CD4-positive, alpha-beta memory T cell (primary cell): ENCODE measurements around the gene COL17A1. TPM values are rescaled to one million over a fixed set of nuclear protein-coding genes. Genes with fewer than 3 reads are reported as not detected.
A peak's percentile ranks its signal among the peaks of the same experiment; 100 is the strongest.

Experiments used
- CTCF ChIA-PET: fragments of 350-600 bp; sonication (Branson Sonifier 250); formaldehyde crosslinking; loops from one replicate; lab custom pipeline; 2021; ENCODE audit warnings: inconsistent platforms; ENCODE audit not compliant: partially characterized antibody; lab: Charles Lee
- POLR2A ChIA-PET: fragments of 350-600 bp; sonication (Branson Sonifier 250); formaldehyde crosslinking; loops from one replicate; lab custom pipeline; 2021; ENCODE audit not compliant: partially characterized antibody; lab: Charles Lee
- DNase-seq, 5 donors: peaks; one replicate each; pipeline versions ENCODE4 v3.0.0 to v3.0.0-alpha.2; 2020 to 2022; ENCODE audit warnings: mixed read lengths in 1 of 5
- H3K27ac ChIP-seq: one replicate; pipeline ENCODE4 v1.7.0; 2013; ENCODE audit warnings: low read depth, low read length
- H3K27me3 ChIP-seq: 2 replicates; pipeline ENCODE4 v1.7.0; 2013; ENCODE audit warnings: mild to moderate bottlenecking, low read length, moderate library complexity; ENCODE audit not compliant: insufficient read depth
- H3K36me3 ChIP-seq: 2 replicates; pipeline ENCODE4 v1.7.0; 2013; ENCODE audit warnings: mild to moderate bottlenecking, low read length, moderate library complexity; ENCODE audit not compliant: insufficient read depth
- H3K4me1 ChIP-seq: 2 replicates; pipeline ENCODE4 v1.7.0; 2013; ENCODE audit warnings: mild to moderate bottlenecking, low read length, moderate library complexity; ENCODE audit not compliant: insufficient read depth
- H3K4me3 ChIP-seq, 2 donors: one replicate each; pipeline ENCODE4 v1.7.0; 2013; ENCODE audit warnings: low read length in 2 of 2, mild to moderate bottlenecking in 1 of 2
- H3K9me3 ChIP-seq, 2 donors: one replicate each; pipeline ENCODE4 v1.7.0; 2013; ENCODE audit warnings: low read length in 2 of 2, control low read depth in 1 of 2; ENCODE audit not compliant: control insufficient read depth in 1 of 2
- H3K27ac Mint-ChIP-seq, 7 donors: one replicate each; pipeline ENCODE4 v1.8.0; 2020 to 2021; ENCODE audit warnings: mixed read lengths in 7 of 7, mild to moderate bottlenecking in 6 of 7, inconsistent platforms in 3 of 7, moderate library complexity in 3 of 7
- H3K27me3 Mint-ChIP-seq, 2 donors: one replicate each; pipeline ENCODE4 v1.8.0; 2020 to 2021; ENCODE audit warnings: mixed read lengths in 2 of 2
- H3K36me3 Mint-ChIP-seq, 2 donors: one replicate each; pipeline ENCODE4 v1.8.0; 2020 to 2021; ENCODE audit warnings: mixed read lengths in 2 of 2, inconsistent platforms in 1 of 2, mild to moderate bottlenecking in 1 of 2
- H3K4me1 Mint-ChIP-seq, 4 donors: one replicate each; pipeline ENCODE4 v1.8.0; 2020 to 2021; ENCODE audit warnings: mixed read lengths in 4 of 4, mild to moderate bottlenecking in 1 of 4
- H3K4me3 Mint-ChIP-seq, 8 donors: one replicate each; pipeline ENCODE4 v1.8.0; 2020 to 2021; ENCODE audit warnings: mixed read lengths in 8 of 8, mild to moderate bottlenecking in 7 of 8, moderate library complexity in 6 of 8, inconsistent platforms in 3 of 8
- H3K9me3 Mint-ChIP-seq, 8 donors: one replicate each; pipeline ENCODE4 v1.8.0; 2020 to 2021; ENCODE audit warnings: mixed read lengths in 8 of 8, mild to moderate bottlenecking in 5 of 8, inconsistent platforms in 3 of 8, moderate library complexity in 1 of 8
- intact Hi-C: fragments of 100-400 bp; cut with micrococcal nuclease; formaldehyde crosslinking; loops from one replicate; pipeline ENCODE4 v1.15.1; 2023
- polyA plus RNA-seq, 2 donors: library from polyadenylated mRNA; unstranded; fragments of 300-500 nt; fragmentation: Illumina TruSeq; gene quantifications; one replicate each; pipeline ENCODE4 v1.2.3, GENCODE V29; 2021
- total RNA-seq, 2 experiments: library from RNA; stranded (reverse); gene quantifications; one replicate each; pipeline ENCODE4 v1.2.3, GENCODE V29; 2021

The COL17A1 gene
- total and polyA plus RNA-seq, 4 experiments from 2014 or later = not detected

DNA sequence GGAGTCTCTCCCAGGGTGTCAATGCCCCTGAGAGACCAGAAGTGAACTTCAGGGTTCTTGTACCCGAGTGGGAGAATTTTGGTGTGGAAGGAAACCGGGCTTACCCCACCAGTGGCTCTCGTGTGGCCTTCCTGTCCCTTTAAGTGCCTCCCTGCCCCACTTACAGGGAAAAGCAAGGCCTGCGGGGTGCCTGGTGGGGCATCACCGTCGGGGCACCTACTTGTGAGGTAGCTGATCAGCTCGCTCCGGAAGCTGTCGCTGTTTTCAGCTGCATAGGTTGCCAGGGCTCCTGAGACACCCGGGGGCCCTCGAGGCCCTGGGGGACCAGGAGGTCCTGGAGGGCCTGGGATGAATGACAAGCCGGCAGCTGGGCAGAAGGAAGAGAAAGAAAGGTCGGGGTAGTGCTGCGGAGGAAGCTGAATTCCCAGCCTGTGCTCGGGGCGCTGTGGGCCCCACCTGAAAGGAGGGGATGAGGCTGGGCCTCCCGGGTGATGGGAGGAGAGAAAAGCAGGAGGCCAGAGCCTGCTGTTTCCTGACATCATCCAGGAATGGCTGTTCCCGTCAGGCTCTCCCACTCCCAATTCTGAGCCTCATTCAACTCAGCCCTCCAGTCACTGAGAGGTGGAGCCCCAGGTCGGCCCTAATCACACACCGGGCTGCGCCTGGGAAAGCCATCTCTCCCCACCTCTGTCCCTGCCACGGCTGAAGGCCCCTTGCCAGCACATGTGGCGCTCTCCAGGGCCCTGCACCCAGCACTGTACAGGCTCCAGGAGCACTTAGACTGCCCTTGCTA lies 51.1 kb downstream of the COL17A1 start:
- Histone ChIP-seq H3K27me3 (no peaks in the 10 kb centered on the region), H3K9me3 (no peaks in the 10 kb centered on the region), H3K4me3 (no peak overlapping the region), H3K27ac (no peak overlapping the region), H3K4me1 (no peaks in the 10 kb centered on the region), H3K36me3 (no peaks in the 10 kb centered on the region)
- Mint-ChIP-seq H3K27ac (peak overlapping the region in 1 of 7 donors; percentile 66), H3K36me3 (peaks cover 10 to 15% of the 10 kb centered on the region in 2 donors), H3K27me3 (no peaks in the 10 kb centered on the region), H3K4me1 (peaks cover 0 to 2% (median under 1%) of the 10 kb centered on the region in 4 donors), H3K9me3 (no peaks in the 10 kb centered on the region), H3K4me3 (peak overlapping the region in 1 of 8 donors; percentile 39)
- intact Hi-C loops = no loop called here
- ChIA-PET POLR2A (no interaction called here), CTCF (no interaction called here)
- DNase-seq = no peak

DNA sequence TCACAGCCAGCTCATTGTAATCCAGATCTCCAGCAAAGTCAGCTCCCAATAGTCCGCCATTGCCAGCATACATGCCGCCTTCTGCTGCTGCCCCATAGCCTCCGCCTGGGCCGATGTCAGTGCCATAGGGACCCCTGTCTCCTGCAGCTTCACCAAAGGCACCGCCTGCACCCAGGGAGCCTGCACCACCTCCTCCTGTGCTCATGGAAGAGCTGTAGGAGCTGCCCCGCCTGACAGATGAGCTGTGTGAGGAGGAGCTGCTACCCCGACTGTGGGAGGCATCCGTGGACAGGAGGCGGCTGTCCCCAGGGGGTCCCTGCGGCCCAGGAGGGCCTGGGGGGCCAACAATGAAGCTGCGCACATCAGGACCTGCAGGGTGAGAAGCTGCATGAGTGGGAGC lies 51.7 kb downstream of the COL17A1 start:
- no peaks in the 10 kb centered on the region for H3K36me3 ChIP-seq
- H3K36me3 Mint-ChIP-seq = peaks cover 13 to 21% of the 10 kb centered on the region in 2 donors
- no peaks in the 10 kb centered on the region for H3K4me1 ChIP-seq
- H3K4me1 Mint-ChIP-seq = peaks cover 0 to 2% (median under 1%) of the 10 kb centered on the region in 4 donors
- no peaks in the 10 kb centered on the region for H3K9me3 Mint-ChIP-seq
- H3K27ac ChIP-seq = no peak overlapping the region
- no peaks in the 10 kb centered on the region for H3K27me3 Mint-ChIP-seq
- H3K9me3 ChIP-seq = no peaks in the 10 kb centered on the region
- no peak overlapping the region for H3K4me3 Mint-ChIP-seq
- H3K27ac Mint-ChIP-seq = peak overlapping the region in 1 of 7 donors; percentile 59
- POLR2A ChIA-PET = interaction anchor here (0.6 kb wide), 1 partner anchor 126 kb away, joined by 4 read pairs; no protein-coding TSS in a partner anchor
- intact Hi-C loops = no loop called here
- DNase-seq = no peak
- no peak overlapping the region for H3K4me3 ChIP-seq
- H3K27me3 ChIP-seq = no peaks in the 10 kb centered on the region
- CTCF ChIA-PET = no interaction called here

DNA sequence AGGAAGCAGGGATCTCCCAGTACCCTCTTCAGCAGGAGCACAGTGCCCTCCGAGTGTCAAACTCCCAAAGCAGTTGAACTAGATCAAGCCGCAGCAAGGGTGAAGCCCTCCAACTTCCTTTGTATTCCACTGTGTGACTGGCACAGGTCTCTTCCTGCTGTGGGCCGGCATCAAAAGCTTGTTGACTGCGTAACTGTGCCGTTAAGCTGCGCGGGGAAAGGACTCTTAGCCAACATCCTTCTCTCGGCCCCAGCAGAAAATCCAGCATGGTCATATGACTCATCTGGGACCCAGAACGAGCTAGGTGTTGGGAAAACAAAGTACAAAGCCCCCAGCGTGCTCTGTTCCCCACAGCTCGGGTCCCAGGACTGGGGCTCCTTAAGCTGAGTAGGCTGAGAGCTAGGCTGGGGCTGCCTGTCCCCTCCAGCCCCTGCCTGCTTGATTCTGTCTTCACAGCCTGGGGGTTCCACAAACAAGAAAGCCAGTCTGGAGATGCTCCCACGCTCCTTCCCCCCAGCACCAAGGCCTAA lies 52.2 kb downstream of the COL17A1 start:
- no peak for DNase-seq
- H3K9me3 Mint-ChIP-seq = no peaks in the 10 kb centered on the region
- H3K27ac ChIP-seq = no peak overlapping the region
- H3K27ac Mint-ChIP-seq = peak overlapping the region in 2 of 7 donors; percentile 42 to 59
- POLR2A ChIA-PET = interaction anchor here (0.6 kb wide), 1 partner anchor 125 kb away, joined by 4 read pairs; no protein-coding TSS in a partner anchor
- peaks cover 0 to 2% (median under 1%) of the 10 kb centered on the region in 4 donors for H3K4me1 Mint-ChIP-seq
- no peaks in the 10 kb centered on the region for H3K9me3 ChIP-seq
- H3K4me1 ChIP-seq = no peaks in the 10 kb centered on the region
- H3K4me3 ChIP-seq = no peak overlapping the region
- no peak overlapping the region for H3K4me3 Mint-ChIP-seq
- intact Hi-C loops = no loop called here
- CTCF ChIA-PET = interaction anchor here (1.0 kb wide), 1 partner anchor 18 kb away, joined by 3 read pairs; no protein-coding TSS in a partner anchor
- no peaks in the 10 kb centered on the region for H3K27me3 ChIP-seq
- H3K36me3 Mint-ChIP-seq = peaks cover 13 to 24% of the 10 kb centered on the region in 2 donors
- no peaks in the 10 kb centered on the region for H3K36me3 ChIP-seq
- no peaks in the 10 kb centered on the region for H3K27me3 Mint-ChIP-seq

DNA sequence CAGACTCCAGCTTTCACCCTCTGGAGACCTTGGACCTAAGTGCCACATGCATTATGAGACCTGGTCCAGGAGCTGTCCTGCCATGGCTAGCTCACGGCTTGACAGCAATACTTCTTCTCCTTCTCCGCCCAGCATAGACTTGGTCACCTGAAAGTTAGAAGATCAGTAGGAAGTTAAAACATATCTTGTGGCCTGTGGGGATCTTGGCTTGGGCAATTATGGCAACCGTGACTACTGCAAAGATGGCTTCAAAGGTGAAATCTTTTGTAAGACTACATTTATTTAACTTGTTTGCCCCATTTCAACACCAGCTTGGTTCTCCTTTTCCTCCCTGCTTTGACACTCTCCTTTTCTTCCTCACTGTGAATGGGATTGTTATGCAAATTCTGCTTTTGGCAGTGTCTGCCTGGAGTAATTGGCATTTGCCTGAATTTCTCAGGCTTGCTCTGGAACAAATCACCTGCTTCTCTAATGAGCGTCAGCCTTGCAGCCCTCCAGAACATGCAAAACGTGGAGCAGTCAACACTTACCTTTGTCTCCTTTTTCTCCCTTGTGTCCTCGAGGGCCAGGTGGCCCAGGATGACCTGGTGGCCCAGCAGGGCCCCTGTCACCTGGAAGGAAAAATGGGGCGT lies 53.4 kb downstream of the COL17A1 start:
- Histone ChIP-seq H3K4me3 (no peak overlapping the region), H3K36me3 (no peaks in the 10 kb centered on the region), H3K9me3 (no peaks in the 10 kb centered on the region), H3K27ac (no peak overlapping the region), H3K27me3 (no peaks in the 10 kb centered on the region), H3K4me1 (no peaks in the 10 kb centered on the region)
- Mint-ChIP-seq H3K9me3 (no peaks in the 10 kb centered on the region), H3K36me3 (peaks cover 13 to 32% of the 10 kb centered on the region in 2 donors), H3K27me3 (no peaks in the 10 kb centered on the region), H3K4me3 (no peak overlapping the region), H3K4me1 (peaks cover 0 to 5% (median 4%) of the 10 kb centered on the region in 4 donors), H3K27ac (peak overlapping the region in 1 of 7 donors; percentile 53)
- no peak for DNase-seq
- CTCF ChIA-PET = interaction anchor here (1.0 kb wide), 1 partner anchor 17 kb away, joined by 3 read pairs; no protein-coding TSS in a partner anchor
- POLR2A ChIA-PET = interaction anchor here (0.9 kb wide), 1 partner anchor 7 kb away, joined by 3 read pairs; no protein-coding TSS in a partner anchor
- intact Hi-C loops = no loop called here

DNA sequence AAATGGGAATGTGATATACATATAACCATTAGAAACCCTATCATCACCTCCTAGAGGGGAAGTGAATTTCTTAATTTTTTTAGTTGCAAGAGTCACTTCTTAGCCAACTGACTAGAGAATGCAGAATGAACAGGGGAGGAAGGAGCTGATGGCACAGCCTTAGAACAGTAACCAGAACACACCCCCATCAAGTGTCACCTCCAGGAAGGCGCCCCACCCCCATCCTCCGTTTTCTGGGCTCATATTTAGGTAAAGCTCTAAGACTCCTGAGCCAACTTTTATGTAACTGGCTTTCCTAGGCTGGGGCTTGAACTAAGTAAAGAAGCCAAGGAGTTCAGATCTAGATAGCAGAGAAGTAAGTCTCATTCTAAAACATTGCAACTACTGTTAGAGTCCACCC lies 54.0 kb downstream of the COL17A1 start:
- Histone ChIP-seq H3K4me3 (no peak overlapping the region), H3K36me3 (no peaks in the 10 kb centered on the region), H3K27ac (no peak overlapping the region), H3K4me1 (no peaks in the 10 kb centered on the region), H3K27me3 (no peaks in the 10 kb centered on the region), H3K9me3 (no peaks in the 10 kb centered on the region)
- no peaks in the 10 kb centered on the region for H3K27me3 Mint-ChIP-seq
- H3K4me1 Mint-ChIP-seq = peaks cover 0 to 5% (median 4%) of the 10 kb centered on the region in 4 donors
- H3K4me3 Mint-ChIP-seq = no peak overlapping the region
- peak overlapping the region in 2 of 7 donors; percentile 5 to 26 for H3K27ac Mint-ChIP-seq
- ChIA-PET CTCF (no interaction called here), POLR2A (interaction anchor here (0.9 kb wide), 1 partner anchor 8 kb away, joined by 3 read pairs; no protein-coding TSS in a partner anchor)
- DNase-seq = no peak
- H3K36me3 Mint-ChIP-seq = peaks cover 13 to 32% of the 10 kb centered on the region in 2 donors
- intact Hi-C loops = no loop called here
- no peaks in the 10 kb centered on the region for H3K9me3 Mint-ChIP-seq

DNA sequence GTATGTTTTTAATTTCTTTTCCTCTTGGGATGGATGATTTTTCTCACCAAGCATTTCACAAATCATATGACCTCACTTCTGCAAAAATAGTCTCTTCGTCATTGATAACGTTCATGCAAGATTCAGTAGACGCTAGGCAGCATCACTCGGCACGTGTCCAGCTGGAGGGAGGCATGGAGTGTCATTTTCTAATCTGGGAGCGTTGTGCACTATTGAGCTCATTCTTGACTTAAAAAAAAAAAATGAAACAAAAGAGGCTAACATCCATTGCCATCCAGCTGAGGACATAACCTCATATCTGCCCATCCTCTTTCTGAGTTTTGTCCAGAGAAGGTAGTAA lies 56.2 kb downstream of the COL17A1 start:
- Histone ChIP-seq H3K36me3 (peaks cover 15% of the 10 kb centered on the region), H3K4me1 (no peaks in the 10 kb centered on the region), H3K9me3 (no peaks in the 10 kb centered on the region), H3K27me3 (no peaks in the 10 kb centered on the region), H3K27ac (no peak overlapping the region), H3K4me3 (no peak overlapping the region)
- intact Hi-C loops = loop anchor here (5.0 to 10.0 kb wide), 2 partner anchors 93 to 175 kb away; partner anchors contain the start of gene SFR1
- peaks cover 22 to 44% of the 10 kb centered on the region in 2 donors for H3K36me3 Mint-ChIP-seq
- peaks cover 0 to 5% (median 4%) of the 10 kb centered on the region in 4 donors for H3K4me1 Mint-ChIP-seq
- no peak overlapping the region for H3K4me3 Mint-ChIP-seq
- no peaks in the 10 kb centered on the region for H3K27me3 Mint-ChIP-seq
- CTCF ChIA-PET = interaction anchor here (0.7 to 1.0 kb wide), 3 partner anchors 140 to 339 kb away, joined by 3 to 4 read pairs (median 4); no protein-coding TSS in a partner anchor
- H3K9me3 Mint-ChIP-seq = no peaks in the 10 kb centered on the region
- H3K27ac Mint-ChIP-seq = peak overlapping the region in 1 of 7 donors; percentile 11
- no peak for DNase-seq
- POLR2A ChIA-PET = interaction anchor here (0.8 kb wide), 1 partner anchor 91 kb away, joined by 3 read pairs; no protein-coding TSS in a partner anchor
